GM18867 (cell line): ENCODE measurements around the gene PRRT1B.
"Not testable (repeated sequence)": the region's sequence is repeated elsewhere in the genome, so short reads cannot be mapped to it uniquely, and the experiment has no call there.

ENCODE experiments used
- ATAC-seq: cut with Tn5 transposase; IDR thresholded peaks from one replicate; pipeline ENCODE4 v1.9.1; 2021; ENCODE audit warnings: mild to moderate bottlenecking, moderate library complexity; ENCODE audit not compliant: unreplicated experiment

Gene PRRT1B

GRCh38 chr9:131545003-131545785 is at the start of gene PRRT1B:
PRRT1B (plus strand) TSS chr9:131545523; CDS start chr9:131545616, 93 bp downstream.
- ATAC-seq, result no peak

GRCh38 chr9:131495785-131496184 is 49.5 kb upstream of the PRRT1B start:
- no peak for ATAC-seq

- no peak for ATAC-seq
Observed at GRCh38 chr9:131496844-131497405, 48.4 kb upstream of the PRRT1B start.

- no peak for ATAC-seq
Observed at GRCh38 chr9:131499254-131499767, 46.0 kb upstream of the PRRT1B start.

- ATAC-seq, result no peak
Observed at GRCh38 chr9:131500377-131500776, 44.9 kb upstream of the PRRT1B start.

DNA sequence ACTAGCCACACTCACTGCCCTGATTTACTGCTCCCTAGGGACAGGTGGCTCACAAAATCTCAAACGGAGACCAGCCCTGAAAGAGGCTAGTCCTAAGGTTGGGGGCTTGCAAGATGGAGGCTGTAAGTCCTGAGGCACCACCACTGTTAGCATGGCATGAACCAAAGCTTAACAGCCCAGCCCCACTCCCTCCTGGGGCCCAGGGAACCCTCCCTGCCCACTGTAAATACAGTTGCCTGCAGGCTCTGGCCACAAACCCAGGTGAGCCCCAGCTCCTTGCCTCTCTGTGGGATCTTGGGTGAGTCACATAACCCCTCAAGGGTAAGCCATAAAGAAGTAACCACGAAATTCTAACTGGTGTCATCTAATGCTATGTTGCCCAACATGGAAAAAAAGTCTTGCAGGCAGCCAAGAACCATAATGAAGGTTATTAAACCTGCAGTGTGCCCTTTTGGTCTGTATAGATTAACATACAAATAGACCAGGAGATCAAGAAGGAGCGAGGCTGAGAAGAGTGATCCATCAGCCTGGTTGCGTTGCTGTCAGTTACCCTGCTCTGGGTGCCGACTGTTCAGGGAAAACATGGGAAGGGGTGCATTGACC is 44.3 kb upstream of the PRRT1B start:
- no peak for ATAC-seq

DNA sequence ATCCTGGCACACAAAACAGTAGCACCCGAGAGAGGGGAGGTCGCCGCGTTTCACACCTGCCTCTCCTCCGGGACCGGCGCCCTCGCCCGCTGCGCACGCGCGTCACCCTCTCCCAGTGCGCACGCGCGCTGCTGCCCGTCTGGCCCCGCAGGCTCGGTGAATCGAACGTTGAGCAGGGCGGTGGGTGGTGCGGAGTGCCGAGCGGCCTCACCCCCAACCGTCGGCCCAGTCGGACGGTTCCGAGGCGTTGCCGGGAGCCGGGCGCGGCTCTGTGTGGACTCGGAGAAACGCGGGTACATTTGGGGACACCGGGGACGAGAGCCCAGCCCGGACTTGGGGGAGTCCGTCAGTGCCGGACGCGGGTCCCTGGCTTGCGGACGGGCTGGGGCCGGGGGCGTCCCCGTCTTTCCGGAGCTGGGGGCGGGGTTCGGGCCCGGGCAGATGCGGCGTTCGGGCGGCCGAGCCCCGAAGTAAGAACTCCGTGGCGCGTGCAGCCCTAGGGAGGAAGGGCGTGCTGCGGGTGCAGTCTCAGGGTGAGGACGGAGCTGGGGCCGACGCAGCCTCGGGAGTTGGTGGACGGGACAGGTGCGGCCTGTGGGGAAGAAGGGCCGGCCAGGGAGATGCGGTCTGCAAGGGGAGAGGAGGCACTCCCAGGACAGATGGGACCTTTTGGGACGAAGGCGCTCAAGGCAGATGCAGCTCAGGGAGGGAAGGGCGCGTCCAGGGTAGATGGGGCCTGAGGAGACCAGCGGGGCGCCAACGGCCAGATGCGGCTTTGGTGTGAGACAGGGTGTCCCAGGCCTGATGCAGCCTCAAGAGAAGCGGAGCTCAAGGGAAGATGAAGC is 42.3 kb upstream of the PRRT1B start, which contains the start of gene POMT1:
TSS of gene POMT1 (plus strand) at position 138 of the 845 bp plus-strand sequence. CDS start 1,301 bp downstream, outside the sequence.
- ATAC-seq, result peak; percentile 84

GRCh38 chr9:131503626-131504465 is 41.5 kb upstream of the PRRT1B start:
- ATAC-seq, result no peak

DNA sequence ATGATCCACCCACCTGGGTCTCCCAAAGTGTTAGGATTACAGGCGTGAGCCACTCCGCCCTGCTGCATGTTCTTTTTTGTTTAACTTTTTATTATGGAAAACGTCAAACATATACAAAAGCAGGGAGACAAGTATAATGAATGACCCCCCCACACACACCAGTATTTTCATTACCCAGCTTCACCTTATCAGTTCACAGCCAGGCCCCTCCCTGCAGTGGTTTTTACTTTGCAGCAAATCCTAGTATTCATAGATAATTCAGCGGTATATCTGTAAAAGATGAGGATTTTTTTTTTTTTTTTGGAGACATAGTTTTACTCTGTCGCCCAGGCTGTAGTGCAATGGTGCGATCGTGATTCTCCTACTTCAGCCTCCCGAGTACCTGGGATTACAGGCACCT is 40.3 kb upstream of the PRRT1B start:
- no peak for ATAC-seq

DNA sequence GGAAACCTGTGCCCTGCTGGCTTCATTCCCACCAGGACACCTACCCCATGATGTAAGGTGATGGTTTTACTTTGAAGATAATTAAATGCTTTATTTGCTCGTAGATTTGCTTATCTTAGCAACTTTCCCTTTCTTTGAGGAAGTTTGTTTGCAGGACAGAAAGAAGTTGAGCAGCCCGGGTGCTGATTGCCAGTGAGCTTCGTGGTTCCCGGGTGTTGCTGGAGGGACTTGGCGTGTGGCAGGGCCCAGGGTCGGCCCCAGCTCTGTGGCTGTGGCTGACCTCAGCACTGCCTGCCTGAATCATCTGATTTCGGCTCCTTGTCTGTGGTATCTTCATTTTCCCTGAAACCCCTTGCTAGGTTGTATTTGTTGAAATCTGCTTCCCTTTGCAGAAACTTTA is 33.9 kb upstream of the PRRT1B start:
- no peak for ATAC-seq

DNA sequence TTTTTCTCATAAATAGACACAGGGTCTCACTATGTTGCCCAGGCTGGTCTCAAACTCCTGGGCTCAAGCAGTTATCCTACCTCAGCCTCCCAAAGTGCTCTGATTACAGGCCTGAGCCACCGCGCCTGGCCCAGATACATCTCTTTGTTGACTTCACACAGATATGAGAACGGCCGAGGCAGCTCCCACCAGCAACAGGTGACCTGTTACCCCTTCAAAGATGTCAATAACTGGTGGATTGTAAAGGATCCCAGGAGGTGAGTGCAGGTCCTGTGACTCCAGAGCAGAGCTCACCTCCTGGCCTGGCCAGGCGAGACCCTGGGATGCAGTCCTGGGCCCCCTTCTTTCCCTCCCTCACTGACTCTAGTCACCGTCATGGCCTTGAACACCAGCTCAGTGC is 33.4 kb upstream of the PRRT1B start:
- ATAC-seq, result no peak

- ATAC-seq, result no peak
Observed at GRCh38 chr9:131513177-131513576, 32.1 kb upstream of the PRRT1B start.

DNA sequence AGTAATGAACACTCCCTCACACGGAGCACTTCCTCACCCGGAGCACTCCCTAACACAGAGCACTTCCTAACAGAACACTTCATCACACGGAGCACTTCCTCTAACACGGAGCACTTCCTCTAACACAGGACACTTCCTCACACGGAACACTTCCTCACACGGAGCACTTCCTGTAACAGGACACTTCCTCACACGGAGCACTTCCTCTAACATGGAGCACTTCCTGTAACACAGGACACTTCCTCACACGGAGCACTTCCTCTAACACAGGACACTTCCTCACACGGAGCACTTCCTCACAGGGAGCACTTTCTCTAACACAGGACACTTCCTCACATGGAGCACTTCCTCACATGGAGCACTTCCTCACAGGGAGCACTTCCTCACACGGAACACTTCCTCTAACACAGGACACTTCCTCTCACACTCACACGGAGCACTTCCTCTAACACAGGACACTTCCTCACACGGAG is 29.7 kb upstream of the PRRT1B start:
- ATAC-seq, result not testable (repeated sequence)

GRCh38 chr9:131516100-131516499 is 29.2 kb upstream of the PRRT1B start:
- no peak for ATAC-seq

- ATAC-seq, result no peak
Observed at GRCh38 chr9:131516930-131517329, 28.4 kb upstream of the PRRT1B start.

GRCh38 chr9:131517761-131518190 is 27.5 kb upstream of the PRRT1B start:
- ATAC-seq, result no peak

DNA sequence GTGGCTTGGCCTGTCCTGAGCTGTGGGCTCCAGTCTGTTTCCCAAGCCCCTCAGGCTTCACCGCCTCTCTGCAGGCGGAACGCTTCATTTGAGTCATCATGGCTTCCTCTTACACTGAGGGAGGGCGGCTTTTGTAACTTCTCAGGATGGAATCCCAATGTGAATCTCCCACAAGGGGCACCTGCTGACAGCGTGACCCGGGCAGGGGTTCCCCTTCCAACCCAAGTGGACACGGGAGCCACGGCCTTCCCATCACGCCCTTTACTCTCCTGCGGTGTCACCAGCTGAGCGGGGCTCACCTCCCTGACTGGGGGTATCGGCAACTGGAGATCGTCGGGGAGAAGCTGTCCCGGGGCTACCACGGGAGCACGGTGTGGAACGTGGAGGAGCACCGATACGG is 26.8 kb upstream of the PRRT1B start:
- no peak for ATAC-seq

DNA sequence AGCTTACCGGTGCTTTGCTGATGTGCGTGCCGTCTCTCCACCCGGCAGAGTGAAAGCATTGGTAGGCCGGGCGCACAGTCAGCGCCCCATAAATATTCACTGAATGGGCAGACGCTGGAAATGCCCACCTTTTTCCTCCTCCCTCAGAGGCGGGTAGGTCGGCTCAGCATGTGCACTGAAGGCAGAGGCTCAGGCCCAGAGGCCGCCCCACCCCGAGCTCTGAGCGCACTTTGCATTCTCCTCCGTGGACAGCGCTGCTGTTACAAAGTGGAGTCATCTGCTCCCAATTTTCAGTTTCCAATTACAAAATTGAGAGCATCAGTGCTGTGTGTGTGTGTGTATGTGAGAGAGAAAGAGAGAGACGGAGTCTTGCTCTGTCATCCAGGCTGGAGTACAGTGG is 24.8 kb upstream of the PRRT1B start:
- no peak for ATAC-seq

DNA sequence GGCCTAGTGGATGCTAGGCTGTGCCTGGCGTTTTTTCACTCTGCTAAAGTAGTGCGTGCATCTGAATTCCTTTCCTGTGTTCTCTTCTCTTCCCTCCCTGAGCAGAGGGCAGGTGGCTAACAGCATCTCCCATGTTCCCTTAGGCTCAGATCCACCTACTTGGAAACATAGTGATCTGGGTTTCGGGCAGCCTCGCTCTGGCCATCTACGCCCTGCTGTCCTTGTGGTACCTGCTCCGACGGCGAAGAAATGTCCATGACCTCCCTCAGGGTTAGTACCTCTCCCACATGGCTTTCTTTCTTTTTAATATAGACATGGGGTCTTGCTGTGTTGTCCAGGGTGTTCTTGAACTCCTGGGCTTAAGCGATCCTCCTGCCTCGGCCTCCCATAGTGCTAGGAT is 24.1 kb upstream of the PRRT1B start:
- no peak for ATAC-seq

DNA sequence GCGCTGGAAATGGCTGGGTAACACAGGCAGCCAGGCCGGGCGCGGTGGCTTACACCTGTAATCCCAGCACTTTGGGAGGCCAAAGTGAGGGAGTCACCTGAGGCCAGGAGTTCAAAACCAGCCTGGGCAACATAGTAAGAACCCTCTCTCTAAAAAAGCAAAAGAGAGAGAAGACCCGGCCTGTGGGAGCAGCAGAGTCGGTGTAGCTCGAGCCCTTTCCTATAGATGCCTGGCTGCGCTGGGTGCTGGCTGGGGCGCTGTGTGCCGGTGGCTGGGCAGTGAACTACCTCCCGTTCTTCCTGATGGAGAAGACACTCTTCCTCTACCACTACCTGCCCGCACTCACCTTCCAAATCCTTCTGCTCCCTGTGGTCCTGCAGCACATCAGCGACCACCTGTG is 23.5 kb upstream of the PRRT1B start:
- no peak for ATAC-seq
